H1 (cell line): Measurements from ENCODE around the gene MOG. TPM values are rescaled to one million over a fixed set of nuclear protein-coding genes. Genes with fewer than 3 reads are reported as not detected.

ENCODE experiments used
- BACH1 ChIP-seq: IDR thresholded peaks from 2 replicates; pipeline ENCODE4 v1.6.1; 2012; ENCODE audit warnings: low read length, improper control_type of control experiment
- CHD1 ChIP-seq: IDR thresholded peaks from 2 replicates; pipeline ENCODE4 v1.6.1; 2012; ENCODE audit warnings: low read depth, low read length, improper control_type of control experiment
- CHD7 ChIP-seq: fragments of 300-600 bp; sonication (generic); IDR thresholded peaks from 2 replicates; pipeline ENCODE4 v1.7.1; 2012; ENCODE audit warnings: low read length, moderate library complexity, mild to moderate bottlenecking, inconsistent platforms; ENCODE audit not compliant: insufficient replicate concordance
- E2F6 ChIP-seq: IDR thresholded peaks from 2 replicates; pipeline ENCODE4 v1.6.1; 2012; ENCODE audit warnings: inconsistent platforms
- EGR1 ChIP-seq: IDR thresholded peaks from 2 replicates; pipeline ENCODE4 v1.6.1; 2011; ENCODE audit warnings: low read depth, low read length, borderline replicate concordance
- FOSL1 ChIP-seq: IDR thresholded peaks from 2 replicates; pipeline ENCODE4 v1.6.1; 2011; ENCODE audit warnings: mild to moderate bottlenecking, low read depth, low read length, moderate library complexity; ENCODE audit not compliant: insufficient read depth
- JUND ChIP-seq: IDR thresholded peaks from 2 replicates; pipeline ENCODE4 v1.6.1; 2011; ENCODE audit warnings: mild to moderate bottlenecking, improper control_type of control experiment, low read length
- KDM1A ChIP-seq: fragments of 200-600, 300-600 bp; sonication (generic); IDR thresholded peaks from 2 replicates; pipeline ENCODE4 v1.7.1; 2016; ENCODE audit warnings: mild to moderate bottlenecking, low read length, borderline replicate concordance
- KDM4A ChIP-seq: IDR thresholded peaks from one replicate; pipeline ENCODE4 v1.7.1; 2012; ENCODE audit warnings: low read depth, mild to moderate bottlenecking, moderate library complexity, low read length, inconsistent platforms; ENCODE audit not compliant: severe bottlenecking
- KDM5A ChIP-seq: fragments of 200-600 bp; IDR thresholded peaks from 2 replicates; pipeline ENCODE4 v1.7.1; 2012; ENCODE audit warnings: mild to moderate bottlenecking, low read length, inconsistent platforms, mixed read lengths
- polyA plus RNA-seq, 7 experiments: library from polyadenylated mRNA; depleted of rRNA in 3 of 7; stranded (reverse) in 5 of 7; unstranded in 2 of 7; fragments of >200 nt in 5 of 7; fragments of 200-250 nt in 2 of 7; gene quantifications; 1 replicate in 5 of 7; 2 replicates in 1 of 7; 4 replicates in 1 of 7; pipeline versions ENCODE4 v1.2.1 to v1.2.3, GENCODE V29; 2011 to 2013; ENCODE audit warnings: missing spikeins in 2 of 7, mixed read lengths in 2 of 7
- total RNA-seq: library from RNA; stranded (reverse); fragmentation: NEBNext Ultra II Directional; extraction: Animal tissue kit (Norgen Biotek cat#: 25700); gene quantifications from 2 replicates; pipeline ENCODE4 v1.2.1, GENCODE V29; 2021

The MOG gene
- total and polyA plus RNA-seq, 2 of the 8 experiments (the other 6 are each of a cell fraction or from before 2014, with no cell fraction given) = 0.17 to 0.86 TPM

- TF ChIP-seq CHD7 = no peak
- TF ChIP-seq EGR1 = peak; percentile 63; the same call in 1 of the 2 replicates
- no peak for TF ChIP-seq KDM4A
- TF ChIP-seq CHD1 = no peak
- TF ChIP-seq KDM5A = no peak
- no peak for TF ChIP-seq JUND
- no peak for TF ChIP-seq KDM1A
- no peak for TF ChIP-seq E2F6
- no peak for TF ChIP-seq BACH1
- TF ChIP-seq FOSL1 = no peak
Measured at GRCh38 chr6:29627755-29628418, 29.0 kb upstream of the MOG start (continued).
